Measurements from ENCODE around the gene PRTFDC1.

GRCh38 chr10:24993237-24993958 lies 41.0 kb upstream of the PRTFDC1 start:
- TF ChIP-seq CTCF (IDR thresholded peaks at IDR 0.05 in 8 of 11, conservative IDR thresholded peaks at IDR 0.05 in 3 of 11) = no peak
- TF ChIP-seq POLR2AphosphoS5 (IDR thresholded peaks at IDR 0.05) = no peak
